ENCODE data around the gene MSX1. TPM values are rescaled to one million over a fixed set of nuclear protein-coding genes. Genes with fewer than 3 reads are reported as not detected.

MSX1 gene
- polyA plus RNA-seq, 12 donors: 1.1 to 4.9 (median 1.7) TPM; not detected in 2

DNA sequence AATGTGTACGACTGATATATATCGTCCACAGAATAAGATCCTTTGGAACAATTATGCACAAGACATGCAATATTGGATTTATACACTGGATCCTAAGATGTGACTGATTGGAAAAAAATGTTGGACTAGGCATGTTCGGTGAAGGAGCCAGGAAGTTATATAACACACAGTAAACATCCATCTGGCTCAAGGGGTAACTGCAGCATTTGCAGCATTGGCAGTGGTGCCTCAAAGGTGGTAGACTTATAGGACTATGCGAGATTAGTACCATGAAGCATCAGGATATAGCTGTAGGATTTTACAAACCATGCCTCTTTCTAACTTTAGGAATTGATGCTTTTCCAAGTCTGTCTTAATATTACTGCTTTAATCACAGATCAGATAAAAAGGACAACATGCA lies 34.3 kb downstream of the MSX1 start:
- no peak for DNase-seq

GRCh38 chr4:4899202-4899925 lies 39.9 kb downstream of the MSX1 start:
- DNase-seq: no peak

DNA sequence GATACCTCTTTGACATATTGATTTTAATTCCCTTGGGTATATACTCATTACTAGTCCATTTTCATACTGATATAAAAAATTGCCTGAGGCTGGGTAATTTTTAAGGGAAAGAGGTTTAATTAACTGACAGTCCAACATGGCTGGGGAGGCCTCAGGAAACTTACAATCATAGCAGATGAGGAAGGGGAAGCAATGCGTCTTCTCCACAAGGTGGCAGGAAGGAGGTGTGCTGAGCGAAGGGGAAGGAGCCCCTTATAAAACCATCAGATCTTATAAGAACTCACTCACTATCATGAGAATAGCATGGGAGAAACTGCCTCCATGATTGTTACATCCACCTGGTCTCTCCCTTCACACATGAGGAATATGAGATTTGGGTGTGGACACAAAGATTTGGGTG lies 42.4 kb downstream of the MSX1 start:
- no peak for DNase-seq

DNA sequence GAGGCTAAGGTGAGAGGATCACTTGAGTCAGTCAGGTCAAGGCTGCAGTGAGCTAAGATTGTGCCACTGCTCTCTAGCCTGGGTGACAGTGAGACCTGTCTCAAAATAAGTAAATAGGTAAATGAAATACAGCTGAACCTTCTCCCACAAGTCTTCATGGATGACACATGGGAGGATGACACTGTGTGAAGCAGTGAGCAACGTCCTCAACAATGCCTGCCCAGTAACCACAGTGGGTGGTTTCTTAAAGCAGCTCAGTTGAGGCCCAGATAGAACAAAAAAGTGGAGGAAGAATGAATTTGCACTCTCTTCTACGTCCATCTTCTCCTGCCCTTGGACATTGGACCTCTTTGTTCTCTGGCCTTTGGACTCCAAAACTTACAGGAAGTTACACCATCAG lies 52.7 kb downstream of the MSX1 start:
- no peak for DNase-seq

DNA sequence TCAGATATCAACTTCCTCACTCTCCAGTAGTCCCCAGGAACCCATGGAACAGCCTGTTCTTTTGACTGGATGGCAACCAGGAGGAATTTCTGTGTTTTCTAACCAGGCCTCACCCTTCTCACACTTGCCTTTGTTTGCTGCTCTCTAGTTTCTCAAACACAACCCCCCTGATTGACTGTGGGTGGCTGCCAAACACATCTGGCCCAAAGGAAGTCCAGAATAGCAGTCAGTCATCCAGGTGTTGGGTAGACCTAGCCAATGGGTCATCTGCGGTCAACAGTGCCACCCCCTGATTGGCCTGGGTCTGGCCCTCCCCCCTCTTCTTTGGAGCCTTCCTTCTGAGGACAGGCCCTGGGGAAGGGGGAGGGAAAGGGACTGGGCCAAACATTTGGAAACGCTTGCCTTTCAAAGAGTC lies 53.7 kb downstream of the MSX1 start:
- DNase-seq: peak; percentile 61

Other genes with a start within 250 kb of the MSX1 start
- gene CYTL1, start 159.8 kb downstream of the MSX1 start, polyA plus RNA-seq (ENCODE audit: insufficient read length in 12 of 12): 10 to 100 TPM in 3 of 12 donors, 1 to 10 TPM in 7, not detected in 2; 5.4 to 17.5 (median 8.6) TPM
- gene STK32B, start 191.8 kb downstream of the MSX1 start, polyA plus RNA-seq (ENCODE audit: insufficient read length in 12 of 12): 10 to 100 TPM in 6 of 12 donors, 1 to 10 TPM in 5, not detected in 1; 7.8 to 16.2 (median 10.3) TPM

All from muscle of arm (tissue), 12 donors.